Right cardiac atrium (tissue), 5 donors: Measurements from ENCODE around the gene TSHZ3. TPM values are rescaled to one million over a fixed set of nuclear protein-coding genes. Genes with fewer than 3 reads are reported as not detected.

Experiments used
- ATAC-seq, 2 donors: fragments of 200-7000 bp; cut with Tn5 transposase; one replicate each; pipeline versions ENCODE4 v1.8.0 to v1.9.1; 2020; ENCODE audit warnings: moderate library complexity in 2 of 2, mild to moderate bottlenecking in 1 of 2
- DNase-seq, 3 donors: peaks; one replicate each; pipeline ENCODE4 v3.0.0-alpha.2; 2020
- H3K27ac ChIP-seq: one replicate; pipeline ENCODE4 v1.5.1; 2013; ENCODE audit warnings: mild to moderate bottlenecking, low read length, control low read depth, moderate library complexity
- H3K27me3 ChIP-seq: one replicate; pipeline ENCODE4 v1.6.1; 2013; ENCODE audit not compliant: control insufficient read depth, insufficient read depth
- H3K4me1 ChIP-seq: one replicate; pipeline ENCODE4 v1.6.1; 2013; ENCODE audit warnings: low read length; ENCODE audit not compliant: control insufficient read depth, insufficient read depth
- H3K4me3 ChIP-seq: one replicate; pipeline ENCODE4 v1.5.1; 2013; ENCODE audit warnings: low read length, control low read depth
- H3K9me3 ChIP-seq: one replicate; pipeline ENCODE4 v1.6.1; 2013; ENCODE audit warnings: low read length; ENCODE audit not compliant: control insufficient read depth
- WGBS: extraction: QIAGEN DNeasy Blood & Tissue Kit; methylation state at CpG from one replicate; pipeline ENCODE4 v1.1.7; 2013; 5-methylcytosine and 5-hydroxymethylcytosine counted together
- intact Hi-C, 4 donors: fragments of 100-400 bp; cut with DNase I; formaldehyde crosslinking; loops; one replicate each; pipeline versions ENCODE4 v1.11.0 to v1.14.0; 2022 to 2023
- polyA plus RNA-seq: library from polyadenylated mRNA; stranded (reverse); fragments of 200-250 nt; gene quantifications from one replicate; pipeline ENCODE4 v1.2.3, GENCODE V29; 2013
- total RNA-seq, 4 donors: library from RNA; stranded (reverse); fragmentation: NEBNext Ultra II Directional; extraction: Animal tissue kit (Norgen Biotek cat#: 25700); gene quantifications; one replicate each; pipeline ENCODE4 v1.2.1, GENCODE V29; 2021
- donor health status: healthy with polysubstance abuse.
- donor health status: DM: no; HTN: yes; CAD: no.
- donor health status: DM: no; HTN: no; CAD: no.
- donor health status: DM: no; HTN: yes; CAD: no; lungs with severe emphysema.
- donor health status: DM: yes; HTN: yes; CAD: no.

The TSHZ3 gene
- total and polyA plus RNA-seq, 5 donors, result 1.5 to 7.0 (median 3.9) TPM

DNA sequence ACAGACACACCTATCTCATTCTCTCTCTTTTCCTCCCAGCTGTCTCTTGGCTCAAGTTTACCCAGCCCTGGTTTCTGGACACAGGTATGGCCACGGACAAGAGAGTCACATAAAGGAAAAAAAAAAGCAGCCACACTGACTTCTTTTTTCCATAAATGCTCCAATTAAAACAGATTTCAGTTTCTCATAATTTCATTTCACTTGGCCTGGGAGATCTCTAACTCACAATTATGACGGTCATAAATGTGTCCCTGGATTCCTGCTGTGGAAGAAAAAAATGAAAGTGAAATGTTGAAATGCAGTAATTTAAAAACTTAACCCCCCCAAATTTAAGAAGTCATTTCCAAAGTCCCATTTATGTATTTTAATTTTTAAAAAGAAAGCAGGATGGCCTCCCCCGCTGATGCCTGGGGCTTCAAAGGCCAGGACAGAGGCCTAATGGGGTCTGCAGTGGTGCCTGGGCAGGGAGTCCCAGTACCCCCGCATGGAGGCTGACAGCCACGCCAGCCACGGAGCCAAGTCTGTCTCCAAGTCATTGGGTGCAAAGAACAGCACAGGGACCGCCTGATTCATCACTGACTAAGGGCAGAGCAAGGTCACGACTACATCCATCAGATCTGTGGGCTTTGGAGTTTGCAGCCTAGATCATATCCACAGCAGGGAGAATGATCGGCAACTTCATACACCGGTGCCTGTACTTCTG is 79.7 kb downstream of the TSHZ3 start:
- Histone ChIP-seq H3K9me3 (no peaks in the 10 kb centered on the region), H3K27me3 (no peaks in the 10 kb centered on the region), H3K27ac (no peak overlapping the region), H3K4me1 (no peaks in the 10 kb centered on the region), H3K4me3 (no peak overlapping the region)
- WGBS, result 81% methylated on average over 10 of the region's 10 CpGs
- intact Hi-C loops, result no loop called here
- DNase-seq (peak in 1 of 3 donors; percentile 21), ATAC-seq (no peak)

DNA sequence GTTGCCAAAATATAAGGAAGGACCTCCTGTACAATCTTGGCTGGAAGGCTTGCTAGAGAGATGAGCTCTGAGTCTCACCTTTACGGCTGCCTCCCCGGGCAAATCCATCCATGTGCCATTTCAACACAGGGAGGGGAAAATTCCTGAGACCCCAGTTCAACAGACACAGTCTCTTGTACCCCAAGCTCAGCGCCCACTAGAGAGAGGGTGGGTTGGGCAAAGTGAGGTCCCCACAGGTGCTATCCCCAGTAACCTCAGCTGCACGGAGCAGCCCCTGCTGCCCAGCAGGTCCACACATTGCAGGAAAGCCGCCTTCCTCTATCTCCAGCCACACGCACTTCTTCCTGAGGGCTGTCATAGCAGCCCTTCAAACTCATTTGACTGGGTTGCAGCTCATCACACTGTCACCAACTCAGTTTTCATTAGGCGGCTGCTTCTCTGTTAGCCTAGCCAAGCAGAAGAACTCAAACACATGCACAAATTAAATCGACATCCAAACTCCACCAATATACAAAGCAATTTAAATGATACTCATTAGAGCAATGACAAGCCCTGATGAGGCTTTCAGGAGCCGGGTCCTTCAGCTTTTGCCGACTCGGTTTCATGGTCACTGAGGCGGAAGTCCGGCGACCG is 80.4 kb downstream of the TSHZ3 start:
- intact Hi-C loops, result no loop called here
- 94% methylated on average over 15 of the region's 15 CpGs for WGBS
- ATAC-seq (no peak), DNase-seq (peak in 1 of 3 donors; percentile 5)
- Histone ChIP-seq H3K27ac (no peak overlapping the region), H3K9me3 (no peaks in the 10 kb centered on the region), H3K27me3 (no peaks in the 10 kb centered on the region), H3K4me3 (no peak overlapping the region), H3K4me1 (no peaks in the 10 kb centered on the region)

DNA sequence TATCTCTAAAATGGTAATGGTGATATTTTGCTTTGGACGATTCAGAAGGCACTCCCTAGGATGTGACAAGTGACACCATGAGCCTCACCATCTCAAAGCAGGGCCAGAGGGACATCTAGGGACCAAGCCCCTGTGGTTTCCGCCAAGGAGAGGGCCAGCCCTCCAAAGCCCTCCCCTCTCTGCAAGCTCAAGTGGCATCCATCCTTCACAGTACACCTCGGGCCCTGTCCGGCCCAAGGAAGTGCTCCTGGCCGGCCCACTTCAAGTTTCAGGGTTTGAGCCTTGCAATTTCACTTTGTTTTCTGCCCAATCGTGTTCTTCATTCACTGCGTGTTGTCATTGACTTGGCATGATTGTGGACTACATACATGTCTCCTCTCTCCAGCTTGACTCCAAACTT is 82.5 kb downstream of the TSHZ3 start:
- DNase-seq (peak in 1 of 3 donors; percentile 13), ATAC-seq (no peak)
- 93% methylated on average over 7 of the region's 7 CpGs for WGBS
- H3K9me3 ChIP-seq, result no peaks in the 10 kb centered on the region
- no peaks in the 10 kb centered on the region for H3K4me1 ChIP-seq
- no peak overlapping the region for H3K4me3 ChIP-seq
- H3K27ac ChIP-seq, result no peak overlapping the region
- H3K27me3 ChIP-seq, result no peaks in the 10 kb centered on the region
- intact Hi-C loops, result no loop called here

DNA sequence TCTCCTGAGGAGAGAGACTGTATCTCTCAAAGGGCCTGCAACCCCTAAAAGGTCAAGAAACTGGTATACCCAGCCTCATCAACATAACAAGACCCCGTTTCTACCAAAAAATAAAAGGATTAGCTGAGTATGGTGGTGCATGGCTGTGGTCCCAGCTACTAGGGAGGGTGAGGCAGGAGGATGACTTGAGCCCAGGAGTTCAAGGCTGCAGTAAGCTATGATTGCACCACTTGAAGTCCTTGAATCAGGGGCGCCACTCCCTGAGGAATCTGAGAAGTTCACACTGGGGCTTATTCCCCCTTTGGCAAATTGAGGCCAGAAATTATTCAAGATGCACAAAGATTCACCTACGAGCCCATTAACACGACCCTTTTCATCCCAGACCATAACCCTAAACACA is 83.0 kb downstream of the TSHZ3 start:
- ATAC-seq (no peak), DNase-seq (no peak)
- H3K4me1 ChIP-seq, result no peaks in the 10 kb centered on the region
- no peak overlapping the region for H3K4me3 ChIP-seq
- 92% methylated on average over 4 of the region's 4 CpGs for WGBS
- no peaks in the 10 kb centered on the region for H3K9me3 ChIP-seq
- intact Hi-C loops, result no loop called here
- no peak overlapping the region for H3K27ac ChIP-seq
- H3K27me3 ChIP-seq, result no peaks in the 10 kb centered on the region

DNA sequence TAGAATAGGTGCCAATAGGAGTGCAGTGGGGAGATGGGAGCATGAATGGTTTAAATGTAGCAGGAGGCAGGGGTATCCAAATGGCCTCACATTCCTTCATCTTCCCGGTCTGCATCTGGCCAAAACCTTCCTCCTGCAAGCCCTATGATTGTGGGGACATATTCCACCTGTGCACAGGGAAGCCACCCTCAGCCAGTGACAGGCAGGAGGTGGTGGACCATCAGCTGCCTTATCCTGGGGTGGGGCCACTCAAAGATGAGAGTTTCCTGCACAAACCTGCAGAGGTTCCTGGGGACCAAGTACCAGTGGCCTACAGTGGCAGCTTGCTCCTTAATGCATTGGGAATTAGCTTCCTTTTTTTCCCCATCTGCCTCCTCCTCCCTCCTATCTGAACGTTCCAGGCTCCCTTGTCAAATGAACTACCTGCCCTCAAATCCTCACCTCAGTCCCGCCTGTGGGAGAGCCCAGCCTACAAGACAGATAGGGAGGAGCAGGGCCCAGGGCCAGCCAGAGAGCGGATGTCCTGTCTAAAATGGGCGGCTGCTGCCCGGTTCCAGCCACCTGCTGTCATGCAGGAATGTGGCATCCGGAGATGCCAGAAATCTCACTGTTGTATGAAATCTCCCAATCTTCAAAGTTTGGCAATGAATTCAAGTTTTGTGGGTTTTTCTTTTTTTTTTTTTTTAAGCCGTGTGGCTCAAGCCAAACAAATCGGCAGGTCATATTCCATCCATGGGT is 85.0 kb downstream of the TSHZ3 start:
- 77% methylated on average over 9 of the region's 9 CpGs for WGBS
- Histone ChIP-seq H3K27me3 (no peaks in the 10 kb centered on the region), H3K4me3 (no peak overlapping the region), H3K27ac (no peak overlapping the region), H3K4me1 (no peaks in the 10 kb centered on the region), H3K9me3 (no peaks in the 10 kb centered on the region)
- ATAC-seq, result no peak
- DNase-seq, result peak in 1 of 3 donors; percentile 14
- intact Hi-C loops, result no loop called here

DNA sequence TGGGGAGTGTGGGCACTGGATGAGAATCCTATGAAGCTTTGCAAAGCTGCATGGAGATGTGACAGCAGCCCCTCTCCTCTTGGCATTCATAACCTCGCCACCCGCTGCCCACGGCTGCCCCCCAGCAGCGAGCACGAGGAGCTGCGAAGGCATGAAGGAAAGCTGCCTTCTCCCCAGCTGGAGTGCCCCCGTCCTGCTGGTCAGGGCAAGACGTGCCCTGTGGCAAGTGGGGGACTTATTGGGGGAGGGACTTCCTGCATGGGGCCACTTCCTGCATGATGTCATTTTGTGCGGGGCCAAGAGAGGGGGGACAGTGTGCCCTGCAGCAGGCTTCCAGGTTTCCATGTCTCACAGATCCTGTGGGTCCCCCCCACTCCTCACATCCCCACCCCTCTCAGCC is 85.9 kb downstream of the TSHZ3 start:
- H3K4me3 ChIP-seq, result no peak overlapping the region
- intact Hi-C loops, result no loop called here
- no peak overlapping the region for H3K27ac ChIP-seq
- peak in 1 of 3 donors; percentile 35 for DNase-seq
- 69% methylated on average over 9 of the region's 9 CpGs for WGBS
- H3K9me3 ChIP-seq, result no peaks in the 10 kb centered on the region
- peak in 1 of 2 donors; percentile 13 for ATAC-seq
- H3K27me3 ChIP-seq, result no peaks in the 10 kb centered on the region
- H3K4me1 ChIP-seq, result no peaks in the 10 kb centered on the region

DNA sequence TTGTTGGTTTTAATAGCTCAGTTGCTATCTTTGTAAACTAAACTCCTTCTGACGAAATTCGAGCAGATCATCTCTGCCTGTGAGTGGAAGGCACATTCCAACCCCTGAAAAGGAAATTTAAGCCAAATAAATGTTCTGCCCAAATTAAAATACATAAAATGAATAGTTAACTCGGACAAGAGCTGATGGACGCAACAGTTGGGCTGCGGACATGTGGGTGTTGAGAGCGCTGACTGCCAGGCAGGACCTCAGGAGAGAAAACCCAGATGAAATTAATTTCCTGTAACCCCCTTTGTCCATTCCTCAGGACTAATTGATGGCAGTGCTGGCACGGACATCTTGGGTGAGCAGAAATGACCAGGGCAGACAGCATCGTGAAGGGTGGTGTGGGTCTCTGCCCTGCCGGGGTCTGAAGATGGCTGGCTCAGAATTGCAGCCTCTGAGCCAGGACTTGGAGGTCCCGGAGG is 86.5 kb downstream of the TSHZ3 start:
- DNase-seq, result peak in 1 of 3 donors; percentile 51

DNA sequence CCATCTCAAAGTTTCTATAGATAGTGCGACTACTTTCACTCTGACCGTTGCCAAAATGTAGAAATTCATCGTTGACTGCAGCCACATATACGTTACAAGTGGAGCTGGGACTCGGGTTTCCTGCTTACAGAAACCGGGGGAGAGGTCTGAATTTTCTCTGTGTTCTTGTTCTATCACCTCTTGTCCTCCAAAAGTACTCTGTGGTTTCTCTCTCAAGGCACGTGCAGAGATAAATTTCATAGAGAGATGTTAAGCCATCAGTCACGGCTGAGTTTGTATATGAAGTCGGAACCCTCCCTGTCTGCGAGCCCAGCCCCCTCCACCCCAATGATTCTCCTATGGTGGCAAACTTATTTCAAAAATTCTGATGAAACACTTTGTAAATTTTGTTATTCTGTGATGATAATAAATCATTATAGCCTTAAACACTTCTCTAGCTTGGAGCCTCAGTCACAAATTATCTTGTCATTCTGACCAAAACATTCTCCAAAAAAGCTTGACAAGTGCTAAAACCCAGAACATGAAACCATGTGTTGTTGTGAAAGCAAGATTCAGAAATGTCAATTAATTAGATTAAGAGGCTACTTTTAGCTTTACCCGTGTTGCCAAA is 87.5 kb downstream of the TSHZ3 start:
- intact Hi-C loops, result no loop called here
- no peaks in the 10 kb centered on the region for H3K9me3 ChIP-seq
- H3K27me3 ChIP-seq, result no peaks in the 10 kb centered on the region
- no peak for ATAC-seq
- no peak for DNase-seq
- H3K4me1 ChIP-seq, result no peaks in the 10 kb centered on the region
- H3K27ac ChIP-seq, result no peak overlapping the region
- H3K4me3 ChIP-seq, result no peak overlapping the region
- WGBS, result 41% methylated on average over 11 of the region's 11 CpGs

More for the DNA sequence above, 86.5 kb downstream of the TSHZ3 start:
- ATAC-seq, result peak in 1 of 2 donors; percentile 14
- intact Hi-C loops, result no loop called here
- H3K4me3 ChIP-seq, result no peak overlapping the region
- H3K27ac ChIP-seq, result no peak overlapping the region
- no peaks in the 10 kb centered on the region for H3K27me3 ChIP-seq
- no peaks in the 10 kb centered on the region for H3K4me1 ChIP-seq
- no peaks in the 10 kb centered on the region for H3K9me3 ChIP-seq
- 48% methylated on average over 10 of the region's 10 CpGs for WGBS

DNA sequence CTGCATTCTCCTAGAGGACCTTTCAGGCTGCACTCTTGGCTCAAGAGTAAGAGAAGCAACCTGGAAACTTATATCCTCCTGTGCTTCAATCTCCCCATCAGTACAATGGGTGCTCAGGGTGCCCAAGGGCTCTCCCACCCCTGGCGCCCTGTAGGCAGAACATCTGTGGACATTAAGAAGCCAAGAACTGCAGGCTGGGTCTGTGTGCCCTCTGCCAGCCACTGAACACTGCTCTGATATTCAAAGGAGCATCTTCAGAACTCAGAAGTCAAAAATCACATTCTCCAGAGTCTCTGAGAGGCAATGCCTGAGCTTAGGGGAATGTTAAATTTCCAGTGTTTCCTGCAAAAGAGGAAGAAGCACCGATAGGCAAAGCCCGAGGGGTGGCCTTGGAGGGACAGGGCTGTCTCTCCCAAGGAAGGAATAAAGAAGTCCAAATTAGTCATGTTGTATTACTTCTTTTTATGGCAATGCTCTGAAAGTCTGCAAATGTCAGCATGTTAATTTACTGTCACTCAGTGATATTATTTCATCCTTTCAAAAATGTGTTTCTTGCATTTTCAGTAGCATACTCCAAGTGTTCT is 88.1 kb downstream of the TSHZ3 start:
- H3K4me1 ChIP-seq, result no peaks in the 10 kb centered on the region
- no peak overlapping the region for H3K4me3 ChIP-seq
- no peaks in the 10 kb centered on the region for H3K27me3 ChIP-seq
- ATAC-seq (no peak), DNase-seq (peak in 1 of 3 donors; percentile 12)
- H3K27ac ChIP-seq, result no peak overlapping the region
- WGBS, result 47% methylated on average over 3 of the region's 3 CpGs
- intact Hi-C loops, result no loop called here
- H3K9me3 ChIP-seq, result no peaks in the 10 kb centered on the region

DNA sequence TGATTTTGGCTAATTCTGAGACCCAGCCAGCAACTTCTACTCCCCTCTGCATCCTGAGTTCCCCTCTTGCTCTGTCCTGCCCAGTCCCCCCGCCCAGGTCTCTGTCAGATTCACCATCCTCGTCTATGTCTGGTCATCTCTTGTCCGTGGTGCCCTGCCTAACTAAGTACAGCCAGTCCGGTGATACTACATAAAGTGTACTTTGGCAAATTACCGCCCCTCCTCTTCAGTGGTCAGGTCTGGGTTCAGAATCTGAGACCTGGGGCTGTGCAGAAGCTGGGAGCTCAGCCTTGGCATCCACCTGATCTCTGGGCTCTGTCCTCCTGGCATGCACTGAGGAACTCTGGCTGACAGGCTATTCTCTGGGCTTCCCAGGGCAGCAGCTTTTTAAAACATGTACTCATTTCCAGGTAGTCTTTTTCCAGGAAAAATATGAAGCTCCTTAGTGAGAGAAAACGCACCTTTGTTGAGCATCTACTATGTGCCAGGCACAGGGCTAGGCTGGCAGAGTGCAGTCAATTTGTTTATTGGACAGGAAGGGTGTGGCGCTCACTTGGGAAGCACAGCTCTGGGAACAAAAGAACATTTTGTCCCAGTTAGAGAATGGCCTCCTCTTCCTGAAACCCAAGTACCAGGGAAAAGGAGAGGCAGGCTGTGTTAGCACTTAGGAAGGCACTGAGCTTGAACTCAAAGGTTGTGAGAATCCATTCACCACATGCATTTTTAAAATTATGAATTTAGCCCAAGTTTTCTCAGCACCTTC is 88.9 kb downstream of the TSHZ3 start:
- H3K4me1 ChIP-seq, result no peaks in the 10 kb centered on the region
- ATAC-seq (no peak), DNase-seq (peak in 1 of 3 donors; percentile 21)
- H3K27me3 ChIP-seq, result no peaks in the 10 kb centered on the region
- no peak overlapping the region for H3K4me3 ChIP-seq
- H3K27ac ChIP-seq, result no peak overlapping the region
- H3K9me3 ChIP-seq, result no peaks in the 10 kb centered on the region
- intact Hi-C loops, result no loop called here
- 89% methylated on average over 7 of the region's 7 CpGs for WGBS
